ENCODE results near the gene PIGA. TPM values are rescaled to one million over a fixed set of nuclear protein-coding genes. Genes with fewer than 3 reads are reported as not detected.

Gene PIGA
- total and polyA plus RNA-seq, 9 of the 15 experiments (the other 6 are each of a cell fraction or from before 2014, with no cell fraction given) = 14.8 to 36.9 (median 23.5) TPM

DNA sequence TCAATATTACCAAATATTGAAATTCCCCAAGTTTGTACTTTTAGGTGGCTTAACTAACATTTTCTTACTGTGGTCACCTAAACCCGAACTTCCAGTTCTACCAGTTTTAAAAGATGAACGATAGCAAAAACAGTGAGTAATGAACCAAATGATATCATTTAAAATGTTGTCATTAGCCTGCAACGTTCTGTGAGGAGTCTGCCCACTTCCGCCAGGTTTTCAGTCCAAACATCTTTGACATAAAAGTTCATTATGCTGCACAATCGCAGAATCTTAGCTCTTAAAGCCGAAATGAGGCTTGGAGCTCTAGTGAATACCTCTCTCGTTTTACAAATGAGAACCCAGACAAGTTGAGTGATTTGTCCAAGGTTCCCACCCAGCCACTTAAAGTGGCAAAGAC lies 762 bp downstream of the PIGA start (continued):
- TF ChIP-seq NR4A1 (CRISPR knock-in tag; IDR thresholded peaks at IDR 0.05) (no peak), NR4A1 (tag; IDR thresholded peaks at IDR 0.05) (no peak), ZNF766 (CRISPR knock-in tag; conservative IDR thresholded peaks at IDR 0.05) (no peak), NFIX (CRISPR knock-in tag; IDR thresholded peaks at IDR 0.05; ENCODE audit: low read depth) (no peak), POLR2AphosphoS2 (IDR thresholded peaks at IDR 0.05; ENCODE audit: low read length) (no peak), ERF (CRISPR knock-in tag; IDR thresholded peaks at IDR 0.05) (no peak), ZNF232 (CRISPR knock-in tag; IDR thresholded peaks at IDR 0.05) (no peak), NCOR1 (IDR thresholded peaks at IDR 0.05) (no peak), NEUROD1 (IDR thresholded peaks at IDR 0.05; ENCODE audit: borderline replicate concordance, low read depth, low read length, partially characterized antibody) (no peak), ZNF174 (CRISPR knock-in tag; IDR thresholded peaks at IDR 0.05) (no peak)
- TF ChIP-seq, protein P1, sequence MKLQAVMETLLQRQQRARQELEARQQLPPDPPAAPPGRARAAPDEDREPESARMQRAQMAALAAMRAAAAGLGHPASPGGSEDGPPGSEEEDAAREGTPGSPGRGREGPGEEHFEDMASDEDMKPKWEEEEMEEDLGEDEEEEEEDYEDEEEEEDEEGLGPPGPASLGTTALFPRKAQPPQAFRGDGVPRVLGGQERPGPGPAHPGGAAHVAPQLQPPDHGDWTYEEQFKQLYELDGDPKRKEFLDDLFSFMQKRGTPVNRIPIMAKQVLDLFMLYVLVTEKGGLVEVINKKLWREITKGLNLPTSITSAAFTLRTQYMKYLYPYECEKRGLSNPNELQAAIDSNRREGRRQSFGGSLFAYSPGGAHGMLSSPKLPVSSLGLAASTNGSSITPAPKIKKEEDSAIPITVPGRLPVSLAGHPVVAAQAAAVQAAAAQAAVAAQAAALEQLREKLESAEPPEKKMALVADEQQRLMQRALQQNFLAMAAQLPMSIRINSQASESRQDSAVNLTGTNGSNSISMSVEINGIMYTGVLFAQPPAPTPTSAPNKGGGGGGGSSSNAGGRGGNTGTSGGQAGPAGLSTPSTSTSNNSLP (IDR thresholded peaks at IDR 0.05; ENCODE audit: borderline replicate concordance, low read depth, low read length) = no peak

DNA sequence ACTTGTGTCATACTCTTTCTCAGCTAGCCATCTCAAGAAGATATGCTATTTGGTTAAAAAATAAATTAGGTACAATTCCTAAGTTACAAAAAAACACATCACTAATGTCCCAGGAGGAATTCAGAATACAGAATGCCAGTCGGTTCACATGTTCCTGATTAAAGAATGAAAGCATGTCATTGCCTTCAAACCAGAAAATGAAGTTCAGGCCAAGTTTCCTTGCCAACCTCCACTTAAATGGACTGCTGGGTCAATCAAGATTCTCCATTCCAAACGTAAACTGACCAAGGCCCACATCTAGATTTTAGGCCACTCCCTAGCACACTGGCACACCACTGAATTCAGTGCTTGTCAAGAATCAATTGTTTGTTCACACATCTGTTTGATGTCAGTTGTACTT lies 6.5 kb downstream of the PIGA start:
- Histone ChIP-seq H3K27ac (ENCODE audit: extremely low read depth, low read depth, low read length) (no peak overlapping the region), H4K20me1 (replicated peaks; ENCODE audit: control insufficient read depth, insufficient read depth, low read length) (no peaks in the 10 kb centered on the region), H2AFZ (ENCODE audit: low read depth, low read length) (no peak overlapping the region), H3K9ac (ENCODE audit: insufficient read depth in 1 of 2, low read depth in 2 of 2, low read length in 2 of 2) (no peak overlapping the region), H3K36me3 (ENCODE audit: control insufficient read depth, insufficient read depth, low read length) (peaks cover 67% of the 10 kb centered on the region), H3K4me2 (ENCODE audit: insufficient read depth, low read length) (no peak overlapping the region), H3K4me1 (replicated peaks in 1 of 2; ENCODE audit: control insufficient read depth in 2 of 2, insufficient read depth in 2 of 2, low read length in 2 of 2) (no peaks in the 10 kb centered on the region), H3K27me3 (ENCODE audit: control insufficient read depth in 2 of 2, insufficient read depth in 2 of 2, low read length in 2 of 2) (no peaks in the 10 kb centered on the region), H3K9me1 (ENCODE audit: control insufficient read depth, insufficient read depth, low read length) (no peaks in the 10 kb centered on the region), H3K9me3 (replicated peaks; ENCODE audit: control insufficient read depth, insufficient read depth, low read depth, low read length) (no peaks in the 10 kb centered on the region), H3K4me3 (no peak overlapping the region), H3K79me2 (ENCODE audit: control insufficient read depth, insufficient read depth, low read length) (peaks cover 13% of the 10 kb centered on the region)
- intact Hi-C loops (cut with micrococcal nuclease) (no loop called here), in situ Hi-C loops (cut with MboI) (loop anchor here (25.0 kb wide), 1 partner anchor 133 kb away; no protein-coding TSS in a partner anchor)
- no peak for DNase-seq (ENCODE audit: extremely low read depth in 1 of 4, low spot score in 3 of 4)
- ATAC-seq = no peak
- ChIA-PET CTCF (ENCODE audit: low intra/inter-chr PET ratio) (no interaction called here), POLR2A (no interaction called here)
- no TSS peak for BruUV-seq (replicated peaks)
- no peak for FAIRE-seq
- WGBS (ENCODE audit: insufficient coverage, low coverage, missing lambda C conversion rate) = 83% methylated on average over 1 of the region's 2 CpGs
- TF ChIP-seq NONO (IDR thresholded peaks at IDR 0.05; ENCODE audit: low read depth in 2 of 2, low read length in 1 of 2) (no peak), ZKSCAN3 (CRISPR knock-in tag; IDR thresholded peaks at IDR 0.05) (no peak), NR1H2 (CRISPR knock-in tag; IDR thresholded peaks at IDR 0.05) (no peak)
- TF ChIP-seq, protein P2, sequence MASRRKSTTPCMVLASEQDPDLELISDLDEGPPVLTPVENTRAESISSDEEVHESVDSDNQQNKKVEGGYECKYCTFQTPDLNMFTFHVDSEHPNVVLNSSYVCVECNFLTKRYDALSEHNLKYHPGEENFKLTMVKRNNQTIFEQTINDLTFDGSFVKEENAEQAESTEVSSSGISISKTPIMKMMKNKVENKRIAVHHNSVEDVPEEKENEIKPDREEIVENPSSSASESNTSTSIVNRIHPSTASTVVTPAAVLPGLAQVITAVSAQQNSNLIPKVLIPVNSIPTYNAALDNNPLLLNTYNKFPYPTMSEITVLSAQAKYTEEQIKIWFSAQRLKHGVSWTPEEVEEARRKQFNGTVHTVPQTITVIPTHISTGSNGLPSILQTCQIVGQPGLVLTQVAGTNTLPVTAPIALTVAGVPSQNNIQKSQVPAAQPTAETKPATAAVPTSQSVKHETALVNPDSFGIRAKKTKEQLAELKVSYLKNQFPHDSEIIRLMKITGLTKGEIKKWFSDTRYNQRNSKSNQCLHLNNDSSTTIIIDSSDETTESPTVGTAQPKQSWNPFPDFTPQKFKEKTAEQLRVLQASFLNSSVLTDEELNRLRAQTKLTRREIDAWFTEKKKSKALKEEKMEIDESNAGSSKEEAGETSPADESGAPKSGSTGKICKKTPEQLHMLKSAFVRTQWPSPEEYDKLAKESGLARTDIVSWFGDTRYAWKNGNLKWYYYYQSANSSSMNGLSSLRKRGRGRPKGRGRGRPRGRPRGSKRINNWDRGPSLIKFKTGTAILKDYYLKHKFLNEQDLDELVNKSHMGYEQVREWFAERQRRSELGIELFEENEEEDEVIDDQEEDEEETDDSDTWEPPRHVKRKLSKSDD (conservative IDR thresholded peaks at IDR 0.05; ENCODE audit: low read length) = no peak
